ENCODE measurements around the gene GALNT9.
"Not testable (repeated sequence)": the region's sequence is repeated elsewhere in the genome, so short reads cannot be mapped to it uniquely, and the experiment has no call there.

GALNT9 gene

DNA sequence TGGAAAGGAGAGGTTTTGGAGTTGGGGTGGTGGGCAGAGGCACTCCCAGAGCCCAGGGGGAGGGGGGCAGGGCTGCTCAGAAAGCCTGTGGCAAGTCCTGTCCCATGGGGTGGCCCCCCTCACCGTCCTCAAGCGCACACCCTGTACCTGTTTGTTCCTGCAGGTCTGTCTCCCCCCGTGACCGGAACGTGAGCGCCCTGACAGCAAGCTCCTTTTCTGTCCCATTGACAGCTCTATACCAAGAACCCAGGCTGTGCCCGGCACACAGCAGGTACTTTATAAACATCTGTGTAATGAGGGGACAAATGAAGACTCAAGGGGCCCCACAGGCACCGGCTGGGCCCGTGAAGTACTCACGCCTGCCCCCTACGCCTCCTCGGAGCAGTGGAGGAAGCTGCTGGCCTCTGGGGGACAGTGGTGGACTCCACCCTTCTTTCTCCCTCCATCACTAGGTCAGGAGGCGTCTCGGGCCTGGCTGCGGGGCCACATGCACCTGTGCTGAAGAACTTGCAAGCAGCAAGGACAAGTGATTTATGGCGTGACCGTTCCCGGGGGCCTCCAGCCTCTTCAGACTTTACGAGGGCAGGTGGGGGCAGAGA, 65.8 kb downstream of the GALNT9 start:
- DNase-seq = no peak

DNA sequence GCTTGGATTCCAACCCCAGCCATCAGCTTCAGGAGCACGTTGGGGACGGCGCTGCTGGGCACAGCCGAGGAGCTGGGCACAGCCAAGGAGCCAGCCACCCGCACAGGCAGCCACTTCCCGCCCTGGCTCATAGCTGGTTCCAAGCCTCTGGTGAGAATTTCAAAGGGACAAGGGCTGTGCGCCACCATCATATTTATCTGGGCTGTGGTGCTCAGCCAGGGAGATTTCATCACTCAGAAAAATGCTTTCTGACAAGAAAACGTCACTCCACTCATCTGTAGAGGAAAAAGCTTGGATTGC, 66.4 kb downstream of the GALNT9 start:
- DNase-seq = no peak

DNA sequence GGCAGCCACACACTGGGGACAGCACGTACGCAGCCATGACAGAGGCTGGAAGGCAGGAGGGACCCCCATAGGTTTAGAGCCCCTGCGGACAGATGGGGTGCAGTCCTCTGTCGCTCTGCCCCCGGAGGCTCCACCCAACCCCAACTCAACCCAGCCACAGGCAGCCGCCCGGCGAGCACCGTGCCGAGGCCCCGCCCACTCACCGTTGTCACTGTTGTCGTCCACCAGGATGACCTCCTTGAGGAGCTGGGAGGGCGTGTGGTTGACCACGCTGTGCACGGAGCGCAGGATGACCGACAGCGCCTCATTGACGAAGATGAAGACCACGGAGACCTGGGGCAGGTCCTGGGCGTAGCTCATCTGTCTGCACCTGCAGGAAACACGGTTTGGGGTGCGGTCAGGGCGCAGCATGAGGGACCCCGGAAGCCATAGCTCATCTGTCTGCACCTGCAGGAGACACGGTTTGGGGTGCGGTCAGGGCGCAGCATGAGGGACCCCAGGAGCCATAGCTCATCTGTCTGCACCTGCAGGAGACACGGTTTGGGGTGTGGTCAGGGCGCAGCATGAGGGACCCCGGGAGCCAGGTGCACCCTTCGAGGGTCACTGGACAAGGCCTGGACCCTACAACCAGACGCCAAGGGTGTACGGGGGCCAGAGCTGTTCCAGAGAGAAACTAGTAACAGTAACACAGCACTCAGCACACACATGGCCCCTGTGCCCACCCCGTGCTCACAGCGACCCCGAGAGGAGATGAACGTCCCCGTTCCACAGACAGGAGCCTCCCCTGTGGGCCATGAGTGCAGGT, 66.9 kb downstream of the GALNT9 start:
- DNase-seq = no peak

DNA sequence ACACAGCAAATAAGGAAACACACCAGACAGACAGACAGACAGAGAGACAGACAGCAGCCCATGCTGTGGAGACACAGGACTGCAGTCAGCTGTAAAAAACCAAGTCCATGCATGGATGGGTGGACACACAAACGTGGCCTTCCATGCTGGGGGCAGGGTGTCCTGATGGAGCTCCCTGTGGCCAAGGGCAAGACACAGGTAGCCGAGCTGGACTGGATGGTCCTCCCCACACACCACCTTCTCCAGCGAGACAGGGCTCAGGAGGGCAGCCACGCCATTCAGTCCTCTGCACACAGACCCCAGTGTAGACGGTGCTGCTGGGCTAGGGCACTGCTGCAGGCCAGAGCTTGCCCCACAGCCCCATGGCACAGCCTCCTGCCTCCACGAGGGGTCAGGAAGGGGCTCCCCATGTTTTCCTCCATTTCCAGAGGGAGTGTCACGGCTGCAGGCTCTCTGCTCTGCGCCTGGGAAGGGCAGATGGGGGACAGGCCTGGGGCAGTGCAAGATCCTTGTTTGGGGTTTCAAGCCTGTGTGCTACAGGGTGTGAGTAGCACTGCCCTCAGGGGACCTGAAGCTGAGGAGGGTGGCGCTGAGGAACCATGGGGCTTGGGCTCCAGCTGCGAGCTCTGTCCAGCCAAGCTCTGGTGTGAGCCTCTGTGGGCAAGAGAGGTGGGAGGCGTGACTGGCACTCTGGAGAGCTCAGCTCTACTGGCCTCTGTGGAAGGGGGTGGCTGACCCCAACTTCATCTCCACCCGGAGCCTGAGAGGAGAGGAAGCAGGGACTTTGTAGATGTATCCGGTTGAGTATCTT, 67.9 kb downstream of the GALNT9 start:
- no peak for DNase-seq

DNA sequence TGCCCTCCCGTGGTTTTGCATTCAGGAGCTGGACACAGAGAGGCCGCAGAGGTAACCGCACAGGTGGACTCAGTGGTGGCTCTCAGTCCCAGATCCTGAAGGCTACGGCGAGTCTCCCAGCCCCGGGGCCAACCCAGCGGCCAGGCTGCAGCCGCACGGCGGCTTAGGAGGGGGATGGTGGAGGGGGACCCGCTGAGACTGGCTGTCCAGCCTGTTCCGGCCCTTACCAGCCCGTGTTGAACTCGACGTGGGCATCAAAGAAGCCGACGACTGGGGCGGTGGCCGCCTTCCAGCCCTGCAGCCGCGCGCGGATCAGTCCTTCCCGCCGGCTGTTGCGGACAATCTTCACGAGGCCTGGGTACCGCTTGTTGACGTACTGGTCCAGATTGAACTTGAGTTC, 68.7 kb downstream of the GALNT9 start:
- no peak for DNase-seq

DNA sequence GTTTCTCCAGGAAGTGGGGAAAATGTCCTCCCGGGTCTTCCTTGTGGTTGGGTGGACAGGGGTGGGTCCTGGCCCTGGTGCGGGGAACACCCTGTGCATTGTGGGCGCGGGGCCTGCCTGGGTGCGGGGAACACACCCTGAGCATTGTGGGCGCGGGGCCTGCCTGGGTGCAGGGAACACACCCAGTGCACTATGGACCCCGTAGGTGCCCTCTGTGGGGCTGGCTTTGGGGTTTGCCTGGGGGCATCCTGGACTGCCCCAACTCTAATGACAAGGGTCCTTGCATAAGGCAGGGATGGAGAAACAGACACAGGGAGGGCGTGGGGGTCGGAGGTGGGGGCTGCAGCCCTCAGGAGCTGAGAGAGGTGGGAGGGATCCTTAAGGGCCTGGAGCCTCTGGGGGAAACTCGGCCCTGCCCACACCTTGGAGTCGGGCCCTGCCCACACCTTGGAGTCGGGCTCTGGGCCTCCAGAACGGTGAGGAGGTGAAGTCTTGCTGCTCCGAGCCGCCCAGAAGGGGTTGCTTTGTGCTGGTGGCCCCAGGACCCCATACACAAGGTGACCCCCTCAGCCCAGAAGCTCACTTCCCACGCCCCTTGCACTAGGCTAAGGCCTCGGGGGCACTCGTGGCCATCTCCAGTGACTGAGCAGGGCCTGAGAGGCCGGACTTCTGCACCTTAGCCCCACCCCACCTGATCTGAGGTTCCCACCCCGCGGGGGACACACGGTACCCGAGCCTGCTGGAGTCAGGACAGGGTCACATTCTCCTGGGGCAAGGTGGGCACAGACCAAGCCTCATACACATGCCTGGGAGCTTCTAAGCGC, 69.3 kb downstream of the GALNT9 start:
- no peak for DNase-seq

DNA sequence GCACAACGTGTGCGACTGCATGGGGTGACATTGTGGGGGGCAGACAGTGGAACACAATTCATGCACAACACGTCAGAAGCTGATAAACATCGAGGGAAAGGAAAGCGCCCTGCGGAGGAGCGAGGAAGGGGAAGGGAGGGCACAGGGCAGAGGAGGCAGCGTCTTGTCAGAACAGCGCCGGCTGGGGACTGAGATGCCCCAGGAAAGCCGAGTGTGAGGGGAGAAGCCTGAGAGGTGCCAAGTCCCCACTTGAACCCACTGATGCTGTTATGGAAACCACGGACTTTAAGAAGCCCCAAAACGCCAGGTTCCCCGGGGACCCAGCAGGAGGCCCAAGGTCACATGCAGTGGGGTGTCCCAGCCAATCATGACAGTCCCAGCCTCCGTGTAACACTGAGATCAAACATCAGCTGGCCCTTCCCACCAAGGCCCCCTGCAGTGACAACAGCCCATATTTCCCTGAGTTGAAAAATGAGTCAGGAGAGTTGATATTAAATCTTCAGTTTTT, 70.0 kb downstream of the GALNT9 start:
- no peak for DNase-seq

DNA sequence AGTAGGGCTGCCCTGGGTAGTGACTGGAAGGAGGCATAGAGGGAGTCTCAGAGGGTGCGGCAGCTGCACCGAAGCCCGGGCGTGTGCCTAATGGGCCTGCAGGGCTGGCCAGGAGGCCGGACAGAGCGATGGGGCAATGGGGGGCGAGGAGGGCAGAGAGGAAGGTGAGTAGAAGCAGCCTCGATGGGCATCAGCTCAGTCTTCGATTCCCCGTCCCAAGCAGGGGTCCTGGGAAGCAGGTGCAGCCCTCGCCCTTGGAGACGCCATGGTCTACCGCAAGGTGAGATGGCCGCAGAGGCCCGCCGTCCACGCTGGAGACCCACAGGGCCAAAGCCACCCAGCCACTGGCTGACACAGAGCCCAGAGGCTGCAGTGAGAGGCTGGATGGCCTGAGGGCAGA, 70.8 kb downstream of the GALNT9 start:
- DNase-seq = no peak

DNA sequence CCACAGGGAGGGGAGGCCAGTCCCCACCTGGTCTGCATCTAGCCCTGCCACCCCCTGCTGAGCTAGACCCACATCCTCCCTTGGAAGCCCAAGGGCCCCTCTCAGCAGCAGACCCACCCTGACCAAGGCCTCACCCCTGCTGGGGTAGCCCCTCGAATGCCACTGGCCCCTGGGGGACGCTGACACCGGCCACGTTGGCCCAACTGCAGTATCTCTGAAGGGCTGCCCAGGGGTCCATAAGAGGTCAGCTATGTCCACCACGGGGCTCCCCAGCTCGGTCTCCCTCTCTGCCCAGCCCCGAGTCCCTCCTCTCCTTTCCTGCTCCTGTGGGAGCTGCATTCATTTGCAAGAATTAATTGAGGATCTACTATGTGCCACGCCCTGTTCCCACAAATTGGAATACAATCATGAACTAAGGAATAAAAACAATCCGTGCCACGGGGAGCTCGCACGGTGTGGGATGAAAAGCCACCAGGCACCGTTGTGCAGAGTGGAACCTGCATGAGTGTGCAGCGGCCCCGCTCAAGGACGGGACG, 71.4 kb downstream of the GALNT9 start:
- DNase-seq = no peak

DNA sequence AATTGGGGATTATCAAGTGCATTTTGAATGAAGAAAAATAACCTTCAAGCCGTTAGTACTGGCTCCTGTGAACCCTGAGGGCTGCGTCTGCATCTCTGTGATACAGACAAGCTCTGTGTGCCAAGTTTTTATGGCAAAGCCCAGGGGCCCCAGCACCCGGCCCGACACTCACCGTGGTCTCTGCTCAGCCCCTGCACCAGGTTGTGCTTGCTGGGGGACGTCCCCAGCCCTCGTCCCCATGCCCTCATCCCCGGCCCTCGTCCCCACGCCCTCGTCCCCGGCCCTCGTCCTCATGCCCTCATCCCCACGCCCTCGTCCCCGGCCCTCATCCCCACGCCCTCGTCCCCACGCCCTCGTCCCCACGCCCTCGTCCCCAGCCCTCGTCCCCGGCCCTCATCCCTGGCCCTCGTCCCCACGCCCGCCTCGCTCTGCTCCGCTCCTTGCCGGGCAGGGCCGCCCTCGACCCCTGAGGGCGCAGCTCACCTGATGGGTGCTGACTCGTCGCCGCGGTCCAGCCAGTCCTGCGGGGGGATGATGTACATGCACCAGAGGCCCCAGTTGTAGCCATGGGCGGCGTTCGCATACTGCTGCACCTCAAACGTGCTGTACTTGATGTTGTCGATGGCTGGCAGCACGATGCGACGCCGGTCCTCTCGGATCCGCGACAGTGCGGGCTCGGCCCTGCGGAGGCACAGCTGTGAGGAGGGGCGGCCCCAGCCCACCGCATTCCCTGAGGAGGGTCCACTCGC, 72.0 kb downstream of the GALNT9 start:
- DNase-seq = no peak

DNA sequence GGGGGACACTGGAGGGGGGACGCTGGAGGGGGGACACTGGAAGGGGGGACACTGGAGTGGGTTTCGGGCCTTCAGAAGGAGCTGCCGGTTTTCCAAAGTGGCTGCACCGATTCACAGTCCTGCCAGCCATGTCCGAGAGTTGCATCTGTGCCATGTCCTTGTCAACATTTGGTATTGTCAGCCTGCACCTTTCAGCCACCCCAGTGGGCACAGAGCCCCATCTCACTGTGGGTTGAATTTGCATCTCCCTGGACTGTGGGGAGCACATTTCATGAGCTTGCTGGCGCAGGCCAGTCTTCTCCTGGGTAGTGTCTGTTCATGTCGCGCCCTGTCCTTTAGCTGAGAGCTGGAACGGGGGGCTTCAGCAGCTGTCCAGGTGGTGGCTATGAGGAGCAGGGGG, 72.7 kb downstream of the GALNT9 start:
- DNase-seq = no peak

DNA sequence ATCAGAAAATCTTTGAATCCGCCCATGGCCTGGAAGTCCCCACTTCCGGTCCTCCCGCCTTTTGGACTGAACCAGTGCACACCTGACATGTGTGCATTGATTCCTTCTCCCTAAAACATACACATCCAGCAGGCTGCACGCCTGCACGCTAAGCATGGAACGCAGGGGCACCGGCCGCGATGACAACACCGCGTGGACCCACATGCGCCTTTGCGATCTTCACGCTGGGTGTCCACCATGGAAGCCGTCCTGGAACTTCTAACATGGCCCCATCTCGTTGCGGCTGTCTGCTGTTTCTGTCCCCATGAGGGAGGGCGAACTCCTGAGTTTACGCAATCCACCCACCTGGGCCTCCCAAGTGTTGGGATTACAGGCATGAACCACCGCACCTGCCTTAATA, 73.7 kb downstream of the GALNT9 start:
- no peak for DNase-seq

DNA sequence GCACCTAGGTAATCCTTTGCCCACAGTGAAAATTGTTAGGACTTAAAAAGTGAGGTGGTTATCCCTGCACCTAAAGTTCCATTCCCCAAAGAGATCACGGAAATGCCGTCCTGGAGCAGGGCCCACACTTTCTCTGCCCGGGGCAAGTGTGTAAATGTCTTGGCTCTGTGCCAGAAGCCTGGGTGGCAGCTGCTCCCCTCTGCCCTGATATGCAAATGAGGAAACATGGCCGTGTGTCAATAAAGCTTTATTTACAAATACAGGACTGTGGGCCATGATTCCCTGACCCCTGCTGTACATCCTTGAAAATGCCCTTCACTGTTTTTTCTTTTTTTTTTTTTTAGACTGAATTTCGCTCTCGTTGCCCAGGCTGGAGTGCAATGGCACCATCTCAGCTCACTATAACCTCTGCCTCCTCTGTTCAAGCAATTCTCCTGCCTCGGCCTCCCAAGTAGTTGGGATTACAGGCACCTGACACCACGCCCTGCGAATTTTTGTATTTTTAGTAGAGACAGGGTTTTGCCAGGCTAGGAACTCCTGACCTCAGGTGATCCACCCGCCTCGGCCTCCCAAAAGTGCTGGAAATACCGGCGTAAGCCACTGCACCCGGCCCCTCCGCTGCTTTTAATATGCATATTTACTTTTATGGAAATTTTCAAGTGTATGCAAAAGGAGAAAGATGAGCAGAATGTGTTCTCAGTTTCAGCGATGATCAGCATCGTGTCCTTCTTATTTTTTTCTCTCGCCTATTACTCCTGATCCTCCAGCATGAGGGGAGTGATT, 75.5 kb downstream of the GALNT9 start:
- DNase-seq = no peak

DNA sequence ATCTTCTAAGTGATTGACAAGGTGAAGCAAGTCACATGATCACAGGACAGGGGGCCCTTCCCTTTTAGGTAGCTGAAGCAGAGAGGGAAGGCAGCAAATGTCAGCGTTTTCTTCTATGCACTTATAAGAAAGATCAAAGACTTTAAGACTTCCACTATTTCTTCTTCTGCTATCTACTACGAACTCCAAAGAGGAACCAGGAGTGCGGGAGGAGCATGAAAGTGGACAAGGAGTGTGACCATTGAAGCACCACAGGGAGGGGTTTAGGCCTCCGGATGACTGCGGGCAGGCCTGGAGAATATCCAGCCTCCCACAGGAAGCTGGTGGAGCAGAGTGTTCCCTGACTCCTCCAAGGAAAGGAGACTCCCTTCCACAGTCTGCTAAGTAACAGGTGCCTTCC, 76.4 kb downstream of the GALNT9 start:
- DNase-seq = not testable (repeated sequence)

DNA sequence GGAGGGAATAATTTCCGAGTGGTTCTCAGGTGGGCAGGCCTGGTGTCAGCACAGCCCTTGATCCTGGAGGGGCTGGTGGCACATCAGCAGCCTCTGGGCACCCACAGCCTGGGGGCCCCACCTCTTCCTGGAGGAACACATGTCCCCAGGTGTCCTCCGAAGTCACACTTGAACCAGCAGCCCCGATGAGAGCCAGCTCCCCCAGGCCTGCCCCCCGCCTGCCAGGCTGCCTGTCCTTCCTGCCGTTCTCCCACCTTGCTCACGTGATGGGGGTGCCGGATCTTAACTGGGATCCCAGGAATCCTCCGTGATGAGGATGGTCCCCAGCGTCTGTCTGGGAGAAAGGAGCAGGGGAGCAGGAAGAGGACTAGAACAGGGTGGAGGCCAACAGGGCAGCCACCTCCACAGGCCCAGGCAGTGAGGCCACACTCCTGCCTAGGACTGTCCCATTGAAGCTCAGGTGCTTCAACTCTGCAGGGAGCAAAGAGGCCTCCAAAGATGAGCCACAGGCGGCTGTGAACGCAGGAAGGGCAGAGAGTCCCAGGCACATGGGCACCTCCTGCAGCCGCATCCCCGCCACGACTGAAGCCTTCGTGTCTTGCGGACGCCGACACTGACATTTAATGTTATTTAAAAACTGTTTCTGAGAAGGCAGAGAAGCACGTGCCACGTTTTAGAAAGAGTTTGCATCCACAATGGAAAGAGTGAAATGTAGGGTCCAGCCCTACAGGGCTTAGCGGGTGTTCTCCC, 77.5 kb downstream of the GALNT9 start:
- DNase-seq = no peak

DNA sequence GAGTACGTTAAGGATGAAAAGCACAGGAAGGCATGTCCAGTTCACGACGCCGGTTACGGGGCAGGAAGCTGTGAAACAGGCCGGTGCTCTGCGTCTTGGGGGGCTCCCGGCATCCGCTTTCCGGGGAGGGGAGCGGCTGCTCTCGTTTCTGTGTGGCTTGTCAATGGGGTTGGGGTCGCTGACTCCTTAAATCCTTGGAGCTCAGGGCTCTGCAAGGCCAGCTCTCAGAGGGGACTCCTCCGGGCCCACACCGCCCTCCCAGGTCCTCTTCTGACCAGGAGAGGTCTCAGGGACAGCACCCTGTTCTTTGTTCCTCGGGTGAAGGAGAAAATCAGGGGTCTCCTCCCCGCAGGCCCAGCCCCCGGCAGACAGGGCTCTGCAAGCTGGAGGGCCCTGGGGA, 78.1 kb downstream of the GALNT9 start:
- no peak for DNase-seq

DNA sequence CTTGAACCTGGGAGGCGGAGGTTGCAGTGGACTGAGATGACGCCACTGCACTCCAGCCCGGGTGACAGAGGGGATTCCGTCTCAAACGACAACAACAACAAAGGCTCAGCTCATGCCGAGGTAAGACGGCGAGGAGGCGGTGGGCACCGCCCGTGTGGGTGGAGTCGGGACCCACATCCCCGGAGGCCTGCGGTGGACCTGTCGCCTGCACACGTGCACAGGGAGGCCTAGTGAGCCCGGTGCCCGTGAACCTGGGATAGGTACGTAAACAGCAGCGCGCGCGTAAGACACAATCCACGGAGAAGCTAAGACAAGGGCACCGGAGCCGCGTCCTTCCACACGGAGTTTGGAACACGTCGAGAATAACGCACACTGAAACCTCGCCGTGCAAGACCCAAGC, 78.7 kb downstream of the GALNT9 start:
- no peak for DNase-seq

DNA sequence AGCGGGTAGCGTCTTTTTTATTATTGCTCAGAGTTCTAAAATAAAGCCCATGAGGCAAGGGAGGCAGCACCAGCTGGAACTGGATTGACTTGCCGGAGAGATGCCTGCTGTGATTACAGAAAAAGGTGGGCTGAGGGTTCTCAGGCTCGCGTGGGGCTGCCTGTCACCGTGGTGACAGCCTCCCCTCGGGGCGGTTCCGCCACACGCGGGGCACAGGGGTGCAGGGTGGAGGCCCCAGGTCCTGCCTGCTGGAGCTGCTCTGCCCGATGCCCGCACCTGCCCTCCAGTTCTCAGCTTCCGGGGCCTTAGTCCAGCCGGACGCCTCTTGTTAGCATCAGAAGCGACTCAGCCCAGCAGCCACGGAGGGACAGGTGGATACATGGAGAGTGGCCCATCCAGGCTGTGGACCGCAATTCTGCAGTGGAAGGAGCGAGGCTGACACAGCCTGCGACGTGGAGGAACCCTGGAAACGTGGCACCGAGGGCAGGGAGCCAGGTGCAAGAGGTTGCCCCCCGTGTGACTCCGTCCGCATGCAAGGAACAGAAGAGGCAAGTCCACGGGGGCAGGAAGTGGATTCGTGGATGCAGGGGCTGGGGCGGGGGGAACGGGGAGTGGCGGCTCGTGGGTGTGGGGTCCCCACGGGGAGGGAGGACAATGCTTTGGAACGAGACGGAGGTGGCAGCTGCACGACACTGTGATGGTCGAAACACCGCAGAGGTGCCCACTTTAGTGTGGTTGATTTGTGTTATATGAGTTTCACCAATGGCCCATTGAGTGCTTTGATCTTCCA, 79.5 kb downstream of the GALNT9 start:
- no peak for DNase-seq

DNA sequence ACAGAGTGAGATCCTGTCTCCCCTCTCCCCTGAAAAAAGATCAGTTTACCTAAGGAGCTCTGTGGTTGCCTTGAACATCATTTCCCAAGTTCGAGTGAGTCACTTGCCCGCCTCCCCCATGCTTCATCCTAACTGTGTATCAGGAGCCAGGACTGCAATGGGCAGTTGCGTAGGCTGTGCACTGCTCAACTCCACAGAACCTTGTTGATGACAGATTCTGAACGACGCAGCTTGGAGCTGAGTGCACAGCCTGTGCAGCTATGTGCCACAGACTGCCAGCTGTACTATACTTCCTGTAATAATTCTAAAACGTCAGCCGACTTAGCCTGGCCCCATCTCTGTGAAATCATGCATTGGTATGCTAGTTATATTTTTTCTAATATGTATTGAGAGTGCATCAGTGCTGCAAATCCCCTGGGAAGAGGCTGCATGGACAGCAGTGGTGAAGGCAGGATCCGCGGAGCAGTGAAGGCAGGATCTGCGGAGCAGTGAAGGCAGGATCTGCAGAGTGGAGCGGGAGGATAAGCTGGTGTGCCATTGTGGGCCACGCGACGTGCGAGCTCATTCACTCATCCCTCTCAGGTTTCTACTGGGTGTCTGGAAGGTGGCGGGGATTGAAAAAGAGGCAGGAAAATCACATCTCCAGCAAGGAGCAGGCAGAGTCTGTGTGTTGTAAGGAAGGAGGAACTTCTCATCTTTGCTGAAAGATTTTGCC, 80.8 kb downstream of the GALNT9 start:
- peak in 1 of 2 donors; percentile 19 for DNase-seq

Measured in inflammatory macrophage treated with lipopolysaccharide for 1 hour (primary cell).